Fibroblast of lung (primary cell): ENCODE data around the gene PVRIG.

Experiments used
- EZH2 ChIP-seq: IDR thresholded peaks from 2 replicates; pipeline ENCODE4 v1.5.1; 2012; ENCODE audit warnings: low read length, control low read depth, mild to moderate bottlenecking; ENCODE audit errors: missing control alignments
- TF ChIP-seq, protein P1 (sequence below), 2 donors: IDR thresholded peaks in 1 of 2; conservative IDR thresholded peaks in 1 of 2; 1 replicate in 1 of 2; 2 replicates in 1 of 2; pipeline ENCODE4 v1.5.1; 2011 to 2012; ENCODE audit warnings: low read length in 2 of 2, control low read depth in 1 of 2, inconsistent platforms in 1 of 2, low read depth in 1 of 2, mild to moderate bottlenecking in 1 of 2

GRCh38 chr7:100192969-100193368 is 26.8 kb upstream of the PVRIG start:
- TF ChIP-seq, protein P1, sequence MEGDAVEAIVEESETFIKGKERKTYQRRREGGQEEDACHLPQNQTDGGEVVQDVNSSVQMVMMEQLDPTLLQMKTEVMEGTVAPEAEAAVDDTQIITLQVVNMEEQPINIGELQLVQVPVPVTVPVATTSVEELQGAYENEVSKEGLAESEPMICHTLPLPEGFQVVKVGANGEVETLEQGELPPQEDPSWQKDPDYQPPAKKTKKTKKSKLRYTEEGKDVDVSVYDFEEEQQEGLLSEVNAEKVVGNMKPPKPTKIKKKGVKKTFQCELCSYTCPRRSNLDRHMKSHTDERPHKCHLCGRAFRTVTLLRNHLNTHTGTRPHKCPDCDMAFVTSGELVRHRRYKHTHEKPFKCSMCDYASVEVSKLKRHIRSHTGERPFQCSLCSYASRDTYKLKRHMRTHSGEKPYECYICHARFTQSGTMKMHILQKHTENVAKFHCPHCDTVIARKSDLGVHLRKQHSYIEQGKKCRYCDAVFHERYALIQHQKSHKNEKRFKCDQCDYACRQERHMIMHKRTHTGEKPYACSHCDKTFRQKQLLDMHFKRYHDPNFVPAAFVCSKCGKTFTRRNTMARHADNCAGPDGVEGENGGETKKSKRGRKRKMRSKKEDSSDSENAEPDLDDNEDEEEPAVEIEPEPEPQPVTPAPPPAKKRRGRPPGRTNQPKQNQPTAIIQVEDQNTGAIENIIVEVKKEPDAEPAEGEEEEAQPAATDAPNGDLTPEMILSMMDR (conservative IDR thresholded peaks at IDR 0.05 in 1 of 2, IDR thresholded peaks at IDR 0.05 in 1 of 2; ENCODE audit: low read depth in 1 of 2, low read length in 2 of 2): no peak
- no peak for TF ChIP-seq EZH2
